ENCODE measurements around the gene HOXC6.

The HOXC6 gene

GRCh38 chr12:54002915-54003389 is 25.3 kb upstream of the HOXC6 start:
- ATAC-seq = no peak
- TF ChIP-seq POU6F1 (CRISPR knock-in tag; IDR thresholded peaks at IDR 0.05; ENCODE audit: borderline replicate concordance, low read depth) = no peak
- no peak for TF ChIP-seq ZNF565 (CRISPR knock-in tag; conservative IDR thresholded peaks at IDR 0.05; ENCODE audit: low read depth)

GRCh38 chr12:54003625-54004024 is 24.6 kb upstream of the HOXC6 start:
- TF ChIP-seq TOX (CRISPR knock-in tag; IDR thresholded peaks at IDR 0.05; ENCODE audit: borderline replicate concordance) = no peak
- no peak for TF ChIP-seq CREB5 (CRISPR knock-in tag; IDR thresholded peaks at IDR 0.05; ENCODE audit: low read depth)
- no peak for TF ChIP-seq RARB (CRISPR knock-in tag; IDR thresholded peaks at IDR 0.05)
- TF ChIP-seq ZNF565 (CRISPR knock-in tag; conservative IDR thresholded peaks at IDR 0.05; ENCODE audit: low read depth) = no peak
- TF ChIP-seq ZNF70 (CRISPR knock-in tag; IDR thresholded peaks at IDR 0.05) = no peak
- no peak for TF ChIP-seq ARNTL (CRISPR knock-in tag; IDR thresholded peaks at IDR 0.05; ENCODE audit: borderline replicate concordance, low read depth)
- no peak for TF ChIP-seq ZFP30 (CRISPR knock-in tag; IDR thresholded peaks at IDR 0.05)
- TF ChIP-seq TSHZ2 (CRISPR knock-in tag; IDR thresholded peaks at IDR 0.05) = no peak
- TF ChIP-seq GLIS3 (CRISPR knock-in tag; IDR thresholded peaks at IDR 0.05) = no peak
- TF ChIP-seq ZNF8 (CRISPR knock-in tag; IDR thresholded peaks at IDR 0.05) = no peak
- no peak for TF ChIP-seq OSR1 (CRISPR knock-in tag; IDR thresholded peaks at IDR 0.05)
- no peak for TF ChIP-seq ISL1 (CRISPR knock-in tag; IDR thresholded peaks at IDR 0.05)
- TF ChIP-seq POU6F1 (CRISPR knock-in tag; IDR thresholded peaks at IDR 0.05; ENCODE audit: borderline replicate concordance, low read depth) = no peak
- TF ChIP-seq TCF4 (CRISPR knock-in tag; IDR thresholded peaks at IDR 0.05; ENCODE audit: borderline replicate concordance) = no peak
- TF ChIP-seq ZFP3 (CRISPR knock-in tag; IDR thresholded peaks at IDR 0.05) = no peak
- TF ChIP-seq CSRNP3 (CRISPR knock-in tag; IDR thresholded peaks at IDR 0.05) = no peak
- TF ChIP-seq PPARA (CRISPR knock-in tag; IDR thresholded peaks at IDR 0.05; ENCODE audit: borderline replicate concordance) = no peak
- TF ChIP-seq BACH2 (CRISPR knock-in tag; IDR thresholded peaks at IDR 0.05; ENCODE audit: borderline replicate concordance) = no peak
- TF ChIP-seq SNAI2 (CRISPR knock-in tag; IDR thresholded peaks at IDR 0.05) = no peak
- no peak for TF ChIP-seq CSDC2 (CRISPR knock-in tag; IDR thresholded peaks at IDR 0.05)
- no peak for ATAC-seq

- TF ChIP-seq POU6F1 (CRISPR knock-in tag; IDR thresholded peaks at IDR 0.05; ENCODE audit: borderline replicate concordance, low read depth) (no peak), GLIS3 (CRISPR knock-in tag; IDR thresholded peaks at IDR 0.05) (no peak), OSR1 (CRISPR knock-in tag; IDR thresholded peaks at IDR 0.05) (no peak), ESRRG (CRISPR knock-in tag; IDR thresholded peaks at IDR 0.05) (no peak), ISL1 (CRISPR knock-in tag; IDR thresholded peaks at IDR 0.05) (no peak), TSHZ2 (CRISPR knock-in tag; IDR thresholded peaks at IDR 0.05) (no peak), ZC3H10 (CRISPR knock-in tag; IDR thresholded peaks at IDR 0.05) (no peak), CSDC2 (CRISPR knock-in tag; IDR thresholded peaks at IDR 0.05) (no peak), ZFP30 (CRISPR knock-in tag; IDR thresholded peaks at IDR 0.05) (no peak)
- ATAC-seq = no peak
These were observed 24.0 kb upstream of the HOXC6 start for GRCh38 chr12:54004063-54004840.

All from SK-N-SH treated with all-trans-retinoic acid at 6 μM for 48 hours (cell line).